Panc1 (cell line): ENCODE results near the gene LIMK1. TPM values are rescaled to one million over a fixed set of nuclear protein-coding genes. Genes with fewer than 3 reads are reported as not detected.

ENCODE experiments used
- ATAC-seq: fragments of 200-7000 bp; cut with Tn5 transposase; 2 replicates; pipeline ENCODE4 v1.9.1; 2020; ENCODE audit warnings: mild to moderate bottlenecking, moderate library complexity
- BruUV-seq: library from RNA; stranded (reverse); fragments of 400-500 nt; replicated peaks from 2 replicates; lab custom pipeline; 2021; lab: Mats Ljungman, UMichigan
- CTCF ChIA-PET: fragments of 300-600 bp; sonication (Branson Sonifier 250); formaldehyde crosslinking; loops from one replicate; lab custom pipeline; 2022; ENCODE audit warnings: antibody characterized with exemption; lab: Charles Lee
- POLR2A ChIA-PET: fragments of 300-600 bp; sonication (Branson Sonifier 250); formaldehyde crosslinking; loops from one replicate; lab custom pipeline; 2022; ENCODE audit warnings: antibody characterized with exemption; lab: Charles Lee
- DNase-seq: peaks from one replicate; pipeline ENCODE4 v3.0.0-alpha.2; 2010; ENCODE audit warnings: low read depth, low spot score
- H3K27ac ChIP-seq: 2 replicates; pipeline ENCODE4 v1.5.1; 2011; ENCODE audit warnings: mild to moderate bottlenecking, low read length, inconsistent platforms
- H3K27me3 ChIP-seq: fragments of 200-500 bp; sonication (Bioruptor generic); 2 replicates; pipeline ENCODE4 v1.6.0; 2014; ENCODE audit warnings: low read length, inconsistent platforms; ENCODE audit not compliant: control insufficient read depth, insufficient read depth
- H3K36me3 ChIP-seq: fragments of 200-500 bp; sonication (Bioruptor generic); 2 replicates; pipeline ENCODE4 v1.5.1; 2014; ENCODE audit warnings: inconsistent platforms, mild to moderate bottlenecking, low read length, moderate library complexity; ENCODE audit not compliant: control insufficient read depth, insufficient read depth
- H3K4me1 ChIP-seq: 2 replicates; pipeline ENCODE4 v1.5.1; 2011; ENCODE audit warnings: inconsistent platforms, mild to moderate bottlenecking, low read length, moderate library complexity; ENCODE audit not compliant: control insufficient read depth, insufficient read depth
- H3K4me3 ChIP-seq, 2 experiments: 2 replicates each; pipeline ENCODE4 v1.5.1; 2011 to 2012; ENCODE audit warnings: low read depth in 2 of 2, low read length in 2 of 2, mild to moderate bottlenecking in 2 of 2, inconsistent platforms in 1 of 2, moderate library complexity in 1 of 2
- H3K9me3 ChIP-seq: fragments of 200-500 bp; sonication (Bioruptor generic); 2 replicates; pipeline ENCODE4 v1.5.1; 2014; ENCODE audit warnings: low read depth, mild to moderate bottlenecking, inconsistent platforms, low read length, moderate library complexity; ENCODE audit not compliant: control insufficient read depth, insufficient read depth
- CTCF ChIP-seq: fragments of 450-650 bp; IDR thresholded peaks from 2 replicates; pipeline ENCODE4 v1.5.1; 2017; ENCODE audit warnings: mild to moderate bottlenecking
- POLR2AphosphoS5 ChIP-seq: IDR thresholded peaks from 2 replicates; pipeline ENCODE4 v1.6.1; 2012; ENCODE audit warnings: mild to moderate bottlenecking, low read depth, low read length, moderate library complexity
- REST ChIP-seq, 2 experiments: IDR thresholded peaks; 2 replicates each; pipeline ENCODE4 v1.6.1; 2011 to 2012; ENCODE audit warnings: low read depth in 2 of 2, control low read depth in 1 of 2, low read length in 1 of 2, mild to moderate bottlenecking in 1 of 2, moderate library complexity in 1 of 2; ENCODE audit not compliant: insufficient read depth in 1 of 2
- SIN3A ChIP-seq: IDR thresholded peaks from 2 replicates; pipeline ENCODE4 v1.6.1; 2012; ENCODE audit warnings: low read depth, mild to moderate bottlenecking, low read length, moderate library complexity, borderline replicate concordance; ENCODE audit not compliant: insufficient read depth
- TCF7L2 ChIP-seq: IDR thresholded peaks from 2 replicates; pipeline ENCODE4 v1.6.1; 2011; ENCODE audit warnings: mild to moderate bottlenecking, low read depth, low read length, inconsistent platforms
- in situ Hi-C: cut with HindIII; loops from 2 replicates; pipeline ENCODE4 v1.10.0; 2016; ENCODE audit warnings: low sequenced_read_pairs, low pct_unique_long_range_greater_than_20kb
- intact Hi-C: fragments of 100-400 bp; cut with micrococcal nuclease; formaldehyde crosslinking; loops from one replicate; pipeline ENCODE4 v1.10.0; 2022; ENCODE audit not compliant: unreplicated experiment
- total RNA-seq: library from RNA; stranded (reverse); gene quantifications from one replicate; pipeline ENCODE4 v1.2.1, GENCODE V29; 2021; ENCODE audit not compliant: unreplicated experiment

The LIMK1 gene
- total RNA-seq, 1 experiment from 2014 or later = 59.6 TPM

DNA sequence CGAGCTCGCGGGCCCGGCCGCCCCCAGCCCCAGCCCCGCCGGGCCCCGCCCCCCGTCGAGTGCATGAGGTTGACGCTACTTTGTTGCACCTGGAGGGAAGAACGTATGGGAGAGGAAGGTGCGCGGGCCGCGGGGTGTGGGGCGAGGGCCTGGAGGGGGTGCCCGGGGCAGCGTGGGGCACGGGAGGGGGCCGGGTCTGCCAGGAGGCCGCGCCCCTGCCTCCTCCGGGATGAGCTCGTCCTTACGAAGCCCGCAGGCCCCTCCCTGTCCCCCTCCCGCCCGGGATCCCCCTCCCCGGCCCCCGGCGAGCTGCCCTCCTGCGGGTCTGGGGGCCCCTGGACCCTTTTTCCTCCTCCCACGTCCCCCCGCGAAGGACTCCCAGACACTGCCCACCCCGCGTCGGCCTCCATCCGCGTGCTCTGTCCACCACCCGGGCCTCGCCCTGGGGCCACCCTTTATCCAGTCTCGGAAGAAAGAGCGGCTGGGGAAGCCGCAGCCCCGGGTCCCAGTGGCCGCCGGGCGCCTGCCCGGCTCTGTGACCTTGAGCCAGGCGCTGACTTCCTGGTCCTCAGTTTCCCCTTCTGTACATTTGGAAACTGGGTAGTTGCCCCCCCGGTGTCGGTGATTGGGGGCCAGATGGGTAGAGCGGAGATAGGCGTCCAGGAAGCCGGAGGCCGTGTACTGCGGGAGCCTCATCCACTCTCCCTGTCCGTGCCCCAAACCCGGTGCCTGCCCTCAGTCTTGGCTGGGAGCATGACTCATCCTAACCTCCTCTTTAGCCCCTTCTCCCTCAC, 521 bp downstream of the LIMK1 start:
- Histone ChIP-seq H3K4me1 (peaks cover 11% of the 10 kb centered on the region), H3K9me3 (no peaks in the 10 kb centered on the region), H3K27me3 (no peaks in the 10 kb centered on the region), H3K4me3 (peak overlapping the region; percentile 70 to 81), H3K27ac (peak overlapping the region; percentile 88), H3K36me3 (peaks cover 3% of the 10 kb centered on the region; the same call in 1 of the 2 replicates)
- CTCF ChIA-PET = interaction anchor here (0.6 to 1.0 kb wide), 2 partner anchors 57 to 114 kb away, joined by 3 to 4 read pairs; no protein-coding TSS in a partner anchor
- no TSS peak for BruUV-seq
- ATAC-seq = peak; percentile 78
- in situ Hi-C loops = no loop called here
- intact Hi-C loops = no loop called here
- no peak for TF ChIP-seq TCF7L2
- TF ChIP-seq POLR2AphosphoS5 = no peak
- TF ChIP-seq SIN3A = no peak
- TF ChIP-seq CTCF = no peak
- TF ChIP-seq REST (IDR thresholded peaks at IDR 0.05; ENCODE audit: insufficient read depth in 1 of 2, low read depth in 2 of 2, low read length in 1 of 2) = no peak
- POLR2A ChIA-PET = interaction anchor here (0.6 kb wide), 1 partner anchor 49 kb away, joined by 3 read pairs; no protein-coding TSS in a partner anchor
- DNase-seq = no peak

GRCh38 chr7:74084722-74085578, 1.3 kb downstream of the LIMK1 start:
- Histone ChIP-seq H3K4me1 (peaks cover 11% of the 10 kb centered on the region), H3K36me3 (peaks cover 3% of the 10 kb centered on the region; the same call in 1 of the 2 replicates), H3K4me3 (peak overlapping the region; percentile 70 to 81), H3K9me3 (no peaks in the 10 kb centered on the region), H3K27me3 (no peaks in the 10 kb centered on the region), H3K27ac (peak overlapping the region; percentile 88)
- ChIA-PET CTCF (no interaction called here), POLR2A (interaction anchor here (0.6 kb wide), 1 partner anchor 89 kb away, joined by 3 read pairs; no protein-coding TSS in a partner anchor)
- BruUV-seq = no TSS peak
- intact Hi-C loops (no loop called here), in situ Hi-C loops (no loop called here)
- no peak for ATAC-seq
- DNase-seq = no peak
- no peak for TF ChIP-seq POLR2AphosphoS5
- no peak for TF ChIP-seq REST (IDR thresholded peaks at IDR 0.05; ENCODE audit: insufficient read depth in 1 of 2, low read depth in 2 of 2, low read length in 1 of 2)
